Measurements from ENCODE around the gene HDAC9. TPM values are rescaled to one million over a fixed set of nuclear protein-coding genes. Genes with fewer than 3 reads are reported as not detected.

HDAC9 gene
- total RNA-seq, 1 experiment from 2014 or later = 7.7 TPM

DNA sequence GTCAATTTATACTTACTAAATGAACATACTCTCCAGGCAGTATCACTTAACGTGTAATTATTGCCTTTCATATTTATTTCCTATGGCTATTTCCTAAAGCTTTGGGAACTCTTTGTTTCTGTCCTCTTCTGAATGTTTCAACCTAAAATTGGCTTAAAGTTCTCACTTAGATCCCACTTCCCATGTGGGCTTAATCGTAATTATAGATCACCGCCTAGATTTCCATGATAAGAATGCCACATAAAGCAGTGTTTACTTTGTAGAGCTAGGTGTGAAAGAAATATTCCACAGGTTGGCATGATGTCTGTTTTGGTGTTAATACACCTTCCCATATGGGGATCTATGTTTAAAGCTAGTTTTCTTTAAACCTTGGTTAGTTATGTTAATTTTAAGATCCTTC is 1.5 kb downstream of the HDAC9 start:
- H4K20me1 ChIP-seq (ENCODE audit: control insufficient read depth, insufficient read depth, insufficient read length) = no peaks in the 10 kb centered on the region
- H3K27me3 ChIP-seq (ENCODE audit: insufficient read depth, low read length) = no peaks in the 10 kb centered on the region
- no peak overlapping the region for H4K8ac ChIP-seq (replicated peaks; ENCODE audit: insufficient read length, low read depth, low read length)
- Mint-ChIP-seq H3K27ac (peak overlapping the region in 1 of 3 experiments; percentile 17; a peak in 1 of 7 replicates), H3K4me1 (peaks cover 48 to 55% of the 10 kb centered on the region in 2 experiments), H3K27me3 (ENCODE audit: low read depth) (no peaks in the 10 kb centered on the region), H3K9me3 (no peaks in the 10 kb centered on the region), H3K4me3 (peak overlapping the region; percentile 68 to 82), H3K36me3 (ENCODE audit: insufficient read depth in 1 of 3, low read depth in 3 of 3) (no peaks in the 10 kb centered on the region)
- H3K23ac ChIP-seq (ENCODE audit: insufficient read length, low read depth, low read length) = no peak overlapping the region
- H3K9ac ChIP-seq (ENCODE audit: extremely low read depth, insufficient read length, low read length) = no peak overlapping the region
- H3K79me2 ChIP-seq (ENCODE audit: insufficient read depth, low read length) = no peaks in the 10 kb centered on the region
- no peaks in the 10 kb centered on the region for H3K79me1 ChIP-seq (ENCODE audit: insufficient read depth, low read depth, low read length, poor library complexity, severe bottlenecking)
- H2BK5ac ChIP-seq (ENCODE audit: insufficient read length, low read length) = no peak overlapping the region
- no peak for DNase-seq
- peak overlapping the region; percentile 95 for H3K4me2 ChIP-seq (ENCODE audit: insufficient read depth, insufficient read length, low read length)
- TF ChIP-seq, protein P1, sequence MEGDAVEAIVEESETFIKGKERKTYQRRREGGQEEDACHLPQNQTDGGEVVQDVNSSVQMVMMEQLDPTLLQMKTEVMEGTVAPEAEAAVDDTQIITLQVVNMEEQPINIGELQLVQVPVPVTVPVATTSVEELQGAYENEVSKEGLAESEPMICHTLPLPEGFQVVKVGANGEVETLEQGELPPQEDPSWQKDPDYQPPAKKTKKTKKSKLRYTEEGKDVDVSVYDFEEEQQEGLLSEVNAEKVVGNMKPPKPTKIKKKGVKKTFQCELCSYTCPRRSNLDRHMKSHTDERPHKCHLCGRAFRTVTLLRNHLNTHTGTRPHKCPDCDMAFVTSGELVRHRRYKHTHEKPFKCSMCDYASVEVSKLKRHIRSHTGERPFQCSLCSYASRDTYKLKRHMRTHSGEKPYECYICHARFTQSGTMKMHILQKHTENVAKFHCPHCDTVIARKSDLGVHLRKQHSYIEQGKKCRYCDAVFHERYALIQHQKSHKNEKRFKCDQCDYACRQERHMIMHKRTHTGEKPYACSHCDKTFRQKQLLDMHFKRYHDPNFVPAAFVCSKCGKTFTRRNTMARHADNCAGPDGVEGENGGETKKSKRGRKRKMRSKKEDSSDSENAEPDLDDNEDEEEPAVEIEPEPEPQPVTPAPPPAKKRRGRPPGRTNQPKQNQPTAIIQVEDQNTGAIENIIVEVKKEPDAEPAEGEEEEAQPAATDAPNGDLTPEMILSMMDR (conservative IDR thresholded peaks at IDR 0.05) = no peak
- H3K23me2 ChIP-seq (ENCODE audit: insufficient read length, low read depth, low read length, poor library complexity, severe bottlenecking) = peaks cover 8% of the 10 kb centered on the region
- H4K91ac ChIP-seq (ENCODE audit: insufficient read length, low read depth, low read length) = no peak overlapping the region
- H2AFZ ChIP-seq (ENCODE audit: low read length) = no peak overlapping the region
- no peak overlapping the region for H2BK20ac ChIP-seq (ENCODE audit: low read depth, low read length, poor library complexity, severe bottlenecking)
- H3K4me1 ChIP-seq (ENCODE audit: insufficient read depth, low read length) = no peaks in the 10 kb centered on the region
- H3K14ac ChIP-seq (ENCODE audit: insufficient read depth, low read length) = no peak overlapping the region
- no peak overlapping the region for H2BK12ac ChIP-seq (ENCODE audit: insufficient read length, low read depth, low read length)
- H2BK15ac ChIP-seq (ENCODE audit: low read depth, low read length) = no peak overlapping the region
- no peaks in the 10 kb centered on the region for H3K9me3 ChIP-seq (ENCODE audit: control insufficient read depth, low read depth, low read length)
- no peak overlapping the region for H3K4ac ChIP-seq (ENCODE audit: low read depth, low read length)
- H3K18ac ChIP-seq (ENCODE audit: insufficient read length, low read depth, low read length) = no peak overlapping the region
- no peak overlapping the region for H3K27ac ChIP-seq (ENCODE audit: insufficient read length, low read depth, low read length)
- H3T11ph ChIP-seq (ENCODE audit: low read length) = no peak overlapping the region
- H3K56ac ChIP-seq (ENCODE audit: insufficient read length, low read depth, low read length) = no peak overlapping the region
- H2AK5ac ChIP-seq (ENCODE audit: insufficient read length, low read length) = no peak overlapping the region
- no peak overlapping the region for H4K5ac ChIP-seq (ENCODE audit: insufficient read length, low read depth, low read length)
- WGBS (ENCODE audit: extremely low coverage, insufficient read length, low lambda C conversion rate) = no CpG with 5 or more reads among the region's 3 CpGs
- H2BK120ac ChIP-seq (ENCODE audit: low read depth, low read length, poor library complexity, severe bottlenecking) = no peak overlapping the region

Measured in H9 (cell line).